Kidney (tissue), 14 donors: ENCODE results near the gene ANKRA2. TPM values are rescaled to one million over a fixed set of nuclear protein-coding genes. Genes with fewer than 3 reads are reported as not detected.

Experiments used
- DNase-seq, 5 donors: peaks; one replicate each; pipeline ENCODE4 v3.0.0-alpha.2; 2013 to 2020
- FAIRE-seq: peaks from 2 replicates; lab custom pipeline; 2012; peaks lifted over from hg19 to GRCh38; lab: Jason Lieb, UNC
- H3K27ac ChIP-seq, 2 donors: one replicate each; pipeline ENCODE4 v1.7.0; 2013; ENCODE audit warnings: low read depth in 2 of 2, low read length in 2 of 2, inconsistent platforms in 1 of 2
- H3K27me3 ChIP-seq: one replicate; pipeline ENCODE4 v1.7.1; 2013; ENCODE audit warnings: low read length, inconsistent platforms; ENCODE audit not compliant: control insufficient read depth, insufficient read depth
- H3K36me3 ChIP-seq, 3 donors: one replicate each; pipeline versions ENCODE4 v1.7.0 to v1.7.1; 2013; ENCODE audit warnings: low read length in 3 of 3, control low read depth in 1 of 3, inconsistent platforms in 1 of 3; ENCODE audit not compliant: insufficient read depth in 3 of 3, control insufficient read depth in 2 of 3
- H3K4me1 ChIP-seq, 3 donors: one replicate each; pipeline versions ENCODE4 v1.7.0 to v1.7.1; 2013; ENCODE audit warnings: low read length in 3 of 3, inconsistent platforms in 1 of 3, low read depth in 1 of 3; ENCODE audit not compliant: control insufficient read depth in 2 of 3, insufficient read depth in 2 of 3
- H3K4me3 ChIP-seq, 3 donors: one replicate each; pipeline versions ENCODE4 v1.7.0 to v1.8.1; 2013; ENCODE audit warnings: low read length in 3 of 3, control low read depth in 1 of 3, inconsistent platforms in 1 of 3
- H3K9ac ChIP-seq, 3 donors: one replicate each; pipeline versions ENCODE4 v1.7.0 to v1.7.1; 2013; ENCODE audit warnings: low read length in 3 of 3, control low read depth in 1 of 3, inconsistent platforms in 1 of 3
- H3K9me3 ChIP-seq, 3 donors: one replicate each; pipeline versions ENCODE4 v1.7.0 to v1.7.1; 2013; ENCODE audit warnings: low read length in 3 of 3, control low read depth in 1 of 3, inconsistent platforms in 1 of 3; ENCODE audit not compliant: control insufficient read depth in 2 of 3, insufficient read depth in 1 of 3
- CTCF ChIP-seq: IDR thresholded peaks from 3 replicates; pipeline ENCODE4 v1.5.1; 2012; ENCODE audit warnings: mild to moderate bottlenecking, moderate library complexity, borderline replicate concordance; ENCODE audit not compliant: insufficient read depth; ENCODE audit errors: extremely low read depth
- intact Hi-C: fragments of 100-400 bp; cut with DNase I; formaldehyde crosslinking; loops from one replicate; pipeline ENCODE4 v1.11.1; 2022
- polyA plus RNA-seq: library from polyadenylated mRNA; stranded (reverse); fragments of 350-450 nt; fragmentation: Illumina TruSeq; extraction: RNeasy Lipid Tissue Mini Kit (QIAGEN cat#74804); gene quantifications from one replicate; pipeline ENCODE4 v1.2.3, GENCODE V29; 2014; ENCODE audit warnings: low read depth, low replicate concordance; ENCODE audit not compliant: insufficient read depth
- total RNA-seq: library from RNA; stranded (reverse); fragmentation: NEBNext Ultra II Directional; extraction: Animal tissue kit (Norgen Biotek cat#: 25700); gene quantifications from one replicate; pipeline ENCODE4 v1.2.1, GENCODE V29; 2021
- donor health status: control.
- donor health status: control.
- donor health status: control.
- donor health status: control.
- donor health status: control.
- donor health status: DM: yes; HTN: yes; CAD: no.
- donor health status: Normal renal cell carcinoma (clear cell type).

Gene ANKRA2
- total and polyA plus RNA-seq, 2 donors from 2014 or later: 8.4 to 22.3 TPM

- peaks cover 0 to 16% (median 9%) of the 10 kb centered on the region in 3 donors for H3K4me1 ChIP-seq
- H3K9ac ChIP-seq: peak overlapping the region; percentile 96 to 99 (median 98)
- no peak for DNase-seq
- H3K9me3 ChIP-seq: no peaks in the 10 kb centered on the region
- peak overlapping the region; percentile 98 to 100 (median 99) for H3K4me3 ChIP-seq
- no peak for FAIRE-seq
- intact Hi-C loops: no loop called here
- peaks cover under 1 to 10% (median 3%) of the 10 kb centered on the region in 3 donors for H3K36me3 ChIP-seq
- H3K27ac ChIP-seq: peak overlapping the region; percentile 89
- no peaks in the 10 kb centered on the region for H3K27me3 ChIP-seq
- no peak for TF ChIP-seq CTCF
Measured at GRCh38 chr5:73565969-73566547, 619 bp upstream of the ANKRA2 start.

GRCh38 chr5:73564675-73565074, 764 bp downstream of the ANKRA2 start:
- FAIRE-seq: no peak
- Histone ChIP-seq H3K9me3 (no peaks in the 10 kb centered on the region), H3K4me1 (peaks cover 0 to 16% (median 9%) of the 10 kb centered on the region in 3 donors), H3K27ac (peak overlapping the region; percentile 89), H3K9ac (peak overlapping the region; percentile 77 to 98 (median 96)), H3K4me3 (peak overlapping the region; percentile 98 to 100 (median 99)), H3K27me3 (no peaks in the 10 kb centered on the region), H3K36me3 (peaks cover 5 to 9% (median 7%) of the 10 kb centered on the region in 3 donors)
- peak in 2 of 5 donors; percentile 42 to 47 for DNase-seq
- intact Hi-C loops: no loop called here
- no peak for TF ChIP-seq CTCF

GRCh38 chr5:73564018-73564417, 1.4 kb downstream of the ANKRA2 start:
- Histone ChIP-seq H3K36me3 (peaks cover 5 to 9% (median 7%) of the 10 kb centered on the region in 3 donors), H3K27me3 (no peaks in the 10 kb centered on the region), H3K4me1 (peaks cover 0 to 16% (median 9%) of the 10 kb centered on the region in 3 donors), H3K4me3 (peak overlapping the region; percentile 98 to 100 (median 99)), H3K9ac (peak overlapping the region; percentile 77 to 98 (median 96)), H3K27ac (no peak overlapping the region), H3K9me3 (no peaks in the 10 kb centered on the region)
- no peak for TF ChIP-seq CTCF
- DNase-seq (peak in 1 of 5 donors; percentile 18), FAIRE-seq (no peak)
- intact Hi-C loops: no loop called here
